HepG2 (cell line): ENCODE results near the gene UBE2O. TPM values are rescaled to one million over a fixed set of nuclear protein-coding genes. Genes with fewer than 3 reads are reported as not detected.

Experiments
- ATM ChIP-seq: fragments of 450-650 bp; IDR thresholded peaks from 2 replicates; pipeline ENCODE4 v1.7.1; 2017; ENCODE audit warnings: mild to moderate bottlenecking, borderline replicate concordance
- BCL3 ChIP-seq: sonication (generic); formaldehyde crosslinking; IDR thresholded peaks from 2 replicates; pipeline ENCODE4 v1.5.1; 2020; ENCODE audit warnings: mild to moderate bottlenecking, missing genetic modification reagents, moderate library complexity
- NFKB2 ChIP-seq: sonication (generic); formaldehyde crosslinking; IDR thresholded peaks from 2 replicates; pipeline ENCODE4 v1.4.0; 2020; ENCODE audit warnings: missing genetic modification reagents, borderline replicate concordance
- PRMT3 ChIP-seq: sonication (generic); formaldehyde crosslinking; IDR thresholded peaks from 2 replicates; pipeline ENCODE4 v1.8.1; 2022; ENCODE audit warnings: low read depth, mild to moderate bottlenecking, moderate library complexity, missing genetic modification reagents, borderline replicate concordance
- PTBP1 ChIP-seq: fragments of 200-400 bp; formaldehyde crosslinking; IDR thresholded peaks from 2 replicates; pipeline ENCODE4 v1.6.1; 2018; ENCODE audit warnings: low read length, low read depth; ENCODE audit not compliant: poor library complexity, severe bottlenecking
- RELA ChIP-seq: sonication (generic); formaldehyde crosslinking; IDR thresholded peaks from 2 replicates; pipeline ENCODE4 v1.4.0; 2020; ENCODE audit warnings: missing genetic modification reagents
- SP140L ChIP-seq: sonication (generic); formaldehyde crosslinking; IDR thresholded peaks from 2 replicates; pipeline ENCODE4 v1.4.0; 2020; ENCODE audit warnings: missing genetic modification reagents, borderline replicate concordance
- SP5 ChIP-seq: IDR thresholded peaks from 2 replicates; pipeline ENCODE4 v1.6.1; 2016; ENCODE audit warnings: low read depth, borderline replicate concordance
- THYN1 ChIP-seq: sonication (generic); formaldehyde crosslinking; IDR thresholded peaks from 2 replicates; pipeline ENCODE4 v1.8.1; 2023; ENCODE audit warnings: low read depth, mild to moderate bottlenecking, moderate library complexity, missing genetic modification reagents, borderline replicate concordance
- ZGPAT ChIP-seq: IDR thresholded peaks from 2 replicates; pipeline ENCODE4 v1.6.1; 2016; ENCODE audit warnings: mild to moderate bottlenecking
- ZMAT3 ChIP-seq: sonication (generic); formaldehyde crosslinking; conservative IDR thresholded peaks from 2 replicates; pipeline ENCODE4 v1.7.0; 2021; ENCODE audit warnings: missing genetic modification reagents
- ZNF10 ChIP-seq: sonication (generic); formaldehyde crosslinking; IDR thresholded peaks from 2 replicates; pipeline ENCODE4 v1.4.0; 2020; ENCODE audit warnings: mild to moderate bottlenecking, low read depth, missing genetic modification reagents, borderline replicate concordance
- ZNF329 ChIP-seq: sonication (generic); formaldehyde crosslinking; IDR thresholded peaks from 2 replicates; pipeline ENCODE4 v1.9.0; 2021; ENCODE audit warnings: low read depth, mild to moderate bottlenecking, missing genetic modification reagents
- ZNF644 ChIP-seq: IDR thresholded peaks from 2 replicates; pipeline ENCODE4 v1.6.1; 2016; ENCODE audit warnings: low read depth
- ZNF672 ChIP-seq: sonication (generic); formaldehyde crosslinking; IDR thresholded peaks from 2 replicates; pipeline ENCODE4 v1.8.1; 2022; ENCODE audit warnings: missing genetic modification reagents
- ZNF747 ChIP-seq: sonication (generic); formaldehyde crosslinking; IDR thresholded peaks from 2 replicates; pipeline ENCODE4 v1.8.1; 2023; ENCODE audit warnings: missing genetic modification reagents, mild to moderate bottlenecking, borderline replicate concordance
- ZNF766 ChIP-seq: sonication (generic); formaldehyde crosslinking; IDR thresholded peaks from 2 replicates; pipeline ENCODE4 v1.5.0; 2020; ENCODE audit warnings: missing genetic modification reagents, borderline replicate concordance
- polyA plus RNA-seq, 8 experiments: library from polyadenylated mRNA; depleted of rRNA in 3 of 8; stranded (reverse) in 7 of 8; unstranded in 1 of 8; fragments of >200 nt; fragmentation: Illumina TruSeq in 4 of 8; extraction: Trizol in 4 of 8; gene quantifications; 2 replicates each; pipeline versions ENCODE4 v1.2.1 to v1.2.3, GENCODE V29; 2011 to 2016; ENCODE audit warnings: low read depth in 4 of 8, missing spikeins in 1 of 8, mixed read lengths in 1 of 8; ENCODE audit not compliant: insufficient read depth in 1 of 8
- total RNA-seq, 5 experiments: library from RNA; depleted of rRNA; stranded (reverse); fragments of >200 nt; fragmentation: Illumina TruSeq; extraction: Trizol; gene quantifications; 2 replicates each; pipeline ENCODE4 v1.2.3, GENCODE V29; 2016; ENCODE audit warnings: low read depth in 1 of 5
- TF ChIP-seq, protein P1 (sequence below): sonication (generic); formaldehyde crosslinking; IDR thresholded peaks from 2 replicates; pipeline ENCODE4 v1.8.0; 2022; ENCODE audit warnings: missing genetic modification reagents, mild to moderate bottlenecking, borderline replicate concordance
- TF ChIP-seq, protein P2 (sequence below): sonication (generic); formaldehyde crosslinking; IDR thresholded peaks from 2 replicates; pipeline ENCODE4 v1.4.0; 2020; ENCODE audit warnings: low read depth, mild to moderate bottlenecking, missing genetic modification reagents
- TF ChIP-seq, protein P3 (sequence below): sonication (generic); formaldehyde crosslinking; IDR thresholded peaks from 2 replicates; pipeline ENCODE4 v1.8.0; 2022; ENCODE audit warnings: mild to moderate bottlenecking, missing genetic modification reagents, moderate library complexity
- TF ChIP-seq, protein P4 (sequence below), 2 experiments: fragments of 450-650 bp in 1 of 2; sonication (generic) in 1 of 2; formaldehyde crosslinking; IDR thresholded peaks; 2 replicates each; pipeline versions ENCODE4 v1.5.0 to v1.8.0; 2020 to 2022; ENCODE audit warnings: mild to moderate bottlenecking in 1 of 2, missing genetic modification reagents in 1 of 2

Gene UBE2O
- total and polyA plus RNA-seq, 2 of the 13 experiments (the other 11 are each of a cell fraction or from before 2014, with no cell fraction given) = 21.5 to 23.5 TPM

DNA sequence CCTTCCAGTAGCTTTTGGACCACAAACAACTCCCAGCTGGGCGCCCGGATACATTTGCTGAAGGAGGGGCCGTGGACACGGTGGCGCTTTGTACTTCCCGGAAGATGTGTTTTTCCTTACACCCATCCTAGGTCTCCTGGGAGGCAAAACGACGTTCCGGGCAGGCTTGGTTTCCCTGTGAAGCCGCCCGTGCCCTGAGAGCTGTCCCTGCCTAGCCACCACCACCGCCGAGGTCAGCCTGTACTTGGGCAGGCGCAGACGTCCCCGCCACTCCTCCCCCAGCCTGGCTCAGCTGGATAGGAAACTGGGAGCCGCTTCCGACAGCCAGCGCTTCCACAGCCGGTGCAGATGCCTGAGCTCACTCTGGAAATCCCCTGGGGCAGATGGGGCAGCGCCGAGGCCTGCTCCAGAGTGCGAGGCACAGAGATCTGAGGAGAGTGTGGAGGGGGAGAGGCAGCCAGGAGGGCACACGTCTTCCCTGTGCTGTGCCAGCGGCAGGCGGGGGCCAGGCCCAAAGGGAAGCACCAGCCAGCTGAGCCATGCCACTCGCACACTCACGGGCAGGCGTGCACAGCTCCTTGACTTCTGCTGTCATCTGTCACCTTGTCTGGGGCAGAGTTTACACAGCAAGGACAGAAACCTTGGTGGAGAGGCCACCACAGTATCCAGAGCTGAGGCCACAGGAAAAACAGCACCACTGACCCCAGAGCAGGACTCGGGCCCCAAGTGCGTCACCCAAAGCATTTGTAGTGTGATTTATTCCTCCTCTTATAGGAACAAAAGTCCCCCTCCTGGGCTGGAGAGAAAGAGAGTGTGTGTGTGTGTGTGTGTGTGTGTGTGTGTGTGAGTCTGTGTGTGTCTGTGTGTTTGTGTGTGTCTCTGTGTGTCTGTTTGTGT lies 45.3 kb upstream of the UBE2O start (continued):
- TF ChIP-seq ZNF644 (CRISPR knock-in tag) (no peak), PRMT3 (CRISPR knock-in tag) (no peak), ZNF766 (CRISPR knock-in tag) (no peak), SP140L (CRISPR knock-in tag) (no peak; the same call in 1 of the 2 replicates), ZNF10 (CRISPR knock-in tag) (no peak), SP5 (no peak), ZMAT3 (CRISPR knock-in tag) (no peak; the same call in 1 of the 2 replicates), ATM (no peak), NFKB2 (CRISPR knock-in tag) (peak; percentile 81; the same call in 1 of the 2 replicates), THYN1 (CRISPR knock-in tag) (no peak), PTBP1 (no peak), ZGPAT (CRISPR knock-in tag) (peak; percentile 83; the same call in 1 of the 2 replicates), ZNF672 (CRISPR knock-in tag) (no peak), ZNF329 (CRISPR knock-in tag) (no peak), BCL3 (peak; percentile 59), ZNF747 (peak; percentile 23; the same call in 1 of the 2 replicates), RELA (peak; percentile 99)
- TF ChIP-seq, protein P1, sequence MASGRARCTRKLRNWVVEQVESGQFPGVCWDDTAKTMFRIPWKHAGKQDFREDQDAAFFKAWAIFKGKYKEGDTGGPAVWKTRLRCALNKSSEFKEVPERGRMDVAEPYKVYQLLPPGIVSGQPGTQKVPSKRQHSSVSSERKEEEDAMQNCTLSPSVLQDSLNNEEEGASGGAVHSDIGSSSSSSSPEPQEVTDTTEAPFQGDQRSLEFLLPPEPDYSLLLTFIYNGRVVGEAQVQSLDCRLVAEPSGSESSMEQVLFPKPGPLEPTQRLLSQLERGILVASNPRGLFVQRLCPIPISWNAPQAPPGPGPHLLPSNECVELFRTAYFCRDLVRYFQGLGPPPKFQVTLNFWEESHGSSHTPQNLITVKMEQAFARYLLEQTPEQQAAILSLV (CRISPR knock-in tag) = peak; percentile 96
- TF ChIP-seq, protein P2, sequence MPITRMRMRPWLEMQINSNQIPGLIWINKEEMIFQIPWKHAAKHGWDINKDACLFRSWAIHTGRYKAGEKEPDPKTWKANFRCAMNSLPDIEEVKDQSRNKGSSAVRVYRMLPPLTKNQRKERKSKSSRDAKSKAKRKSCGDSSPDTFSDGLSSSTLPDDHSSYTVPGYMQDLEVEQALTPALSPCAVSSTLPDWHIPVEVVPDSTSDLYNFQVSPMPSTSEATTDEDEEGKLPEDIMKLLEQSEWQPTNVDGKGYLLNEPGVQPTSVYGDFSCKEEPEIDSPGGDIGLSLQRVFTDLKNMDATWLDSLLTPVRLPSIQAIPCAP (CRISPR knock-in tag) = 0 out of 2 replicates have a peak, but pooled peaks have one; percentile 59
- TF ChIP-seq, protein P3, sequence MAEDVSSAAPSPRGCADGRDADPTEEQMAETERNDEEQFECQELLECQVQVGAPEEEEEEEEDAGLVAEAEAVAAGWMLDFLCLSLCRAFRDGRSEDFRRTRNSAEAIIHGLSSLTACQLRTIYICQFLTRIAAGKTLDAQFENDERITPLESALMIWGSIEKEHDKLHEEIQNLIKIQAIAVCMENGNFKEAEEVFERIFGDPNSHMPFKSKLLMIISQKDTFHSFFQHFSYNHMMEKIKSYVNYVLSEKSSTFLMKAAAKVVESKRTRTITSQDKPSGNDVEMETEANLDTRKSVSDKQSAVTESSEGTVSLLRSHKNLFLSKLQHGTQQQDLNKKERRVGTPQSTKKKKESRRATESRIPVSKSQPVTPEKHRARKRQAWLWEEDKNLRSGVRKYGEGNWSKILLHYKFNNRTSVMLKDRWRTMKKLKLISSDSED = no peak
- TF ChIP-seq, protein P4, sequence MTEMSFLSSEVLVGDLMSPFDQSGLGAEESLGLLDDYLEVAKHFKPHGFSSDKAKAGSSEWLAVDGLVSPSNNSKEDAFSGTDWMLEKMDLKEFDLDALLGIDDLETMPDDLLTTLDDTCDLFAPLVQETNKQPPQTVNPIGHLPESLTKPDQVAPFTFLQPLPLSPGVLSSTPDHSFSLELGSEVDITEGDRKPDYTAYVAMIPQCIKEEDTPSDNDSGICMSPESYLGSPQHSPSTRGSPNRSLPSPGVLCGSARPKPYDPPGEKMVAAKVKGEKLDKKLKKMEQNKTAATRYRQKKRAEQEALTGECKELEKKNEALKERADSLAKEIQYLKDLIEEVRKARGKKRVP (CRISPR knock-in tag; IDR thresholded peaks at IDR 0.05) = no peak
